Neural cell (in vitro differentiated cells): ENCODE data around the gene GRIN3B.

ENCODE experiments used
- CTCF ChIP-seq: fragments of 450-650 bp; IDR thresholded peaks from 2 replicates; pipeline ENCODE4 v1.5.1; 2014; ENCODE audit warnings: antibody characterized with exemption, mild to moderate bottlenecking, moderate library complexity; ENCODE audit not compliant: poor library complexity, severe bottlenecking
- EZH2 ChIP-seq: fragments of 200-600, 300-800 bp; shearing (Covaris generic), sonication (generic); IDR thresholded peaks from 2 replicates; pipeline ENCODE4 v1.6.1; 2014; ENCODE audit warnings: antibody characterized with exemption, low read length, borderline replicate concordance, mild to moderate bottlenecking; ENCODE audit not compliant: insufficient read depth, poor library complexity, severe bottlenecking

GRCh38 chr19:1051791-1052190, 51.6 kb downstream of the GRIN3B start:
- TF ChIP-seq EZH2 (no peak), CTCF (no peak)
